Activated T-cell treated with anti-CD3 and anti-CD28 coated beads for 1 hour (primary cell): ENCODE measurements around the gene AMN1.
A peak's percentile ranks its signal among the peaks of the same experiment; 100 is the strongest.
"Not testable (repeated sequence)": the region's sequence is repeated elsewhere in the genome, so short reads cannot be mapped to it uniquely, and the experiment has no call there.

Source experiments
- DNase-seq: peaks from one replicate; pipeline ENCODE4 v3.0.0-alpha.2; 2020; ENCODE audit warnings: low read depth

Gene AMN1

GRCh38 chr12:31733549-31734432, 5.0 kb upstream of the AMN1 start:
- DNase-seq, result not testable (repeated sequence)

GRCh38 chr12:31732926-31733548, 4.2 kb upstream of the AMN1 start:
- no peak for DNase-seq

DNA sequence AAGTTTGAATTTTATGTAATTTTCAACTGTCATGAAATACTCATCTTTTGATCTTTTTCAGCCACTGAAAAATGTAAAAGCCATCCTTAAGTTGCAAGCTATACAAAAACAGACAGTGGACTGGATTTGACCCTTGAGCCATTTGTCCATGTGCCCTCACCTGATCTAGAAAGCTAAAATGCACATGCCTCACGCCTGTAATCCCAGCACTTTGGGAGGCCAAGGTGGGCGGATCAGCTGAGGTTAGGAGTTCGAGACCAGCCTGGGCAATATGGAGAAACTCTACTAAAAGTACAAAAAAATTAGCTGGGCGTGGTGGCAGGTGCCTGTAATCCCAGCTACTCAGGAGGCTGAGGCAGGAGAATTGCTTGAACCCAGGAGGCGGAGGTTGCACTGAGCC, 2.4 kb upstream of the AMN1 start:
- not testable (repeated sequence) for DNase-seq

- no peak for DNase-seq
Measured at GRCh38 chr12:31729705-31730104, 884 bp upstream of the AMN1 start.

DNA sequence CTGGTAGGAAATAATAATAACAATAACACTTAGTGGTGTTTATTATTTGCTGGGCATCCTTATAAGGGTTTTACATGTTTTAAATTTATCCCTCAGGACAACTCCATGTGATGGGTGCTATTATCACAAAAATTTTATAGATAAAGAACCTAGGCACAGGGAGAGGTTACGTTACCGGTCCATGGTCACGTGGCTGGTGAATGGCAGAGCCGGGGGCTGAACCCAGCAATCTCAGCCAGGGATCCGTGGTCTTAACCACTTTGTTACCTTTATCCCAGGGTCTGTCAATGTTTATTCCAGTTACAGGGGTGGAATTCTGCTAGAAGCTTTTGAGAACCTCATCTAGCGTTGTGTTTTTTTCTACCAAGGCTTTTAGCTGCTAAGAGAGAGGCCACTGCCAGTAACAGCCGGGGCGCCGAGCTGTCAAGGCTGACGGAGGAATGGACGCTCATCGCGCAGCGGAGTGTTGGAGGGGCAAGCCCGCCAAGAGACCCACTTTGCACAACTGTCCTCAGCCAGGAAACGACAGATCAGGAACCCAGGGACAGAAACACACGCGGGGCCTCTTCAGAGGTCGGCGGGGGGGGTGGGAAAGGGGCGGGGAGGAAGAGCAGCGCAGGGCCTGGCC, 418 bp downstream of the AMN1 start:
- peak; percentile 16 for DNase-seq

DNA sequence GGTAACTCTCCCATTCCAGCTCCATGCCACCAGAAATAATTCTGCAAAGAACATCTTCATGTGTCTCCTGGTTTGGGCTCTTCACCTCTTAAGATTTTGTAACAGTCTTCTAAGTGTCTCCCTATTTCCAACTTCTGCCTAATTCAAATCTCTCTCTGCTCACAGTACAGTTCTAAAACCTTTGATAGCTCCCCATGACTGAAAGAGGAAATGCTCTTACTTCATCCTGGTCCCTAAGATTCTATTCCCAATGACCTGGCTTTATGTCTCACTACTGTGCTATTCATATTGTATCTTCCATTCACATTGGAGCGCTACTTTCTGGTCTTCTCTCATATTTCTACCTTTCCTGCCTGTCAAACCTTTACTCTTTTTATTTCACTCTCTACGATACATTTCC, 1.6 kb downstream of the AMN1 start:
- no peak for DNase-seq

GRCh38 chr12:31726575-31726974, 2.2 kb downstream of the AMN1 start:
- no peak for DNase-seq

DNA sequence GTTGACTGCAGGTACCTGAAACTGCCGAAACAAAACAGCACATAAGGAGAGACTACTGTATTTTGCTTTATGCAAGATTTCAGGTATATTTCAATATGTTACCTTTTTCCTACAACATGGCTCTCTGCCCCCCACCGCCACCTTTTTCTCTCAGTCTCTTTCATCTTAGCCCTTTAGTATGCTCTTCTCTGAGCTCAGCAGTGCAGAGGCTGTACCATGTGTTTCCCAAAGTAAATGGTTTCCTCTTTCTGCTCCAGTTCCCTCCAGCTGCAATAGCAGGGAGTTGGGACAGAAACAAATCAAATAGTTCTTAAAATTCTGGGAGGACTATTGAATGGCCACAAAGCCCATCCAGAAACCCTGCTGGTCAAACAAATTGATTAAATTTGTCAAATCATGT, 4.3 kb downstream of the AMN1 start:
- no peak for DNase-seq

- DNase-seq, result no peak
Measured at GRCh38 chr12:31722580-31722979, 6.2 kb downstream of the AMN1 start.

GRCh38 chr12:31718542-31719198, 10.2 kb downstream of the AMN1 start:
- DNase-seq, result not testable (repeated sequence)

- not testable (repeated sequence) for DNase-seq
Measured at GRCh38 chr12:31716998-31717397, 11.8 kb downstream of the AMN1 start.

DNA sequence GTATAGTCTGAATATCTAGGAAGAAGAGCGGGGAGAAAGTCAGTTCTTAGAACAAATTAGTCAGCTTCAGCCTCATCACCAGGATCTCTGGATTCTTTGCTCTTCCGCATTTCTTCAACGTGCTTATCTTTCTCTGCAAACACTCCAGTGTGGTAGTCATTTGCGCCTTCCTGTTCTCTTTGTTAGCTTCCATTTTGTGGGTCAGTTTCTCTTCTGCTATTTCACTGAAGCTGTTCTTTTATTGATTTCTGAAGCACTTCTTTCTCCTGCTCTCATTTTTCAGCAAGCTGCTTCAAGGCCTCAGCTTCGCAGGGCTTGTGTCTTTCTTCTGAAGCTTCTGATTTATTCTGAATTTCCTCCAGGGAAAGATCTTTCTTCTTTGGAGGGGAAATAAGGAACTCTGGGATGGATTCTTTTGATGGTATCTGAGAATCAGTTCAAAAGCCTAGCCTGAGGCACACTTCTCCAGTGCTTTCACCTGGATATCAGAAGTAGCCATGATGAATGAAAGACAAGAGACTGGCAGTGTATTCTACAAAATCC, 13.5 kb downstream of the AMN1 start:
- no peak for DNase-seq

DNA sequence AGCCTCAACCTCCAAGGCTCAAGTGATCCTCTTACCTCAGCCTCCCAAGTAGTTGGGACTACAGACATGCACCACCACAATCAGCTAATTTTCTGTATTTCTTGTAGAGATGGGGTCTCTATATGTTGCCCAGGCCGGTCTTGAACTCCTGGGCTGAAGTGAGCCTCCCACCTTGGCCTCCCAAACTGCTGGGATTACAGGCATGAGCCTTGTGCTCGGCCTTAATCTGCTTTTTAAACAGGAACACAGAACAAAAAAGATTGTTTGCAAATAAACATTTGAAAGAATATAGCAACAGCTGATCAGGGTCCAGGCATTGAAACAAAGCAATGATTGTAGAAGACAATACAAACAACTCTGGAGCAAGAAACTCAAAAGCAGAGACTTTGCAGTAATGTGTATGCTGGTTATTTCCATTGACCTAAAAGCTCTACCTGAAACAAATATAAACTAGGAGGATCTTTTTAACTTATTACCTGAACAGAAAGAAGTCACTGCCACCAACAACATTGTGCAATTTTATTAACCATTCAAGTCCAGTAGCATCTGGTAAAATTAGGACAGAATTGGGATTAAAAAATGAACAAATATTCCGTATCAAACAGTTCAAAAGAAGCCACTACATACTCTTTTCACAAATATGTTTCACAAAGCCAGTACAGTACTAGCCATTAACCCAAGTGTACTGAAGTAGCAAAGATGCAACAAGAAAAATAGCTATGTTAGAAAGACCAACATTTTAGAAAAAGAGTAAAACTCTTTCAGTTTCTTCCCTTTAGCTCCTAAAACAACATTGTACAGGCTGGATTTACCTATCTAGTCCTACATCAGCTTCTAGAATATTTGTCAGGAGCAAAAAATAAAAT, 14.2 kb downstream of the AMN1 start:
- DNase-seq, result no peak

DNA sequence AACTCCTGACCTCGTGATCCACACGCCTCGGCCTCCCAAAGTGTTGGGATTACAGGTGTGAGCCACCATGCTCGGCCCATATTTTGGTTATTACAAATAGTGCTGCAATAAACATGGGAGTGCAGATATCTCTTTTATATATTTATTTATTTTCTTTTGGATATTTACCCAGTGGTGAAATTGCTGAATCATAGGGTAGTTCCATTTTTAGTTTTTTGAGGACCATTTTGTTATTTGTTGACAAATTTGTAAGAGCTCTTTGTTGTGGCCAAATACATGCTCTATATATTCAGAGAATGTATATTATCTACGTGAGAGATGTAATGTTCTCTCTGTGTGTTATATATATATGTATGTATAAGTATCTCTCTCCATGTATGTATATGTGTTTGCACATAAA, 15.9 kb downstream of the AMN1 start:
- no peak for DNase-seq

DNA sequence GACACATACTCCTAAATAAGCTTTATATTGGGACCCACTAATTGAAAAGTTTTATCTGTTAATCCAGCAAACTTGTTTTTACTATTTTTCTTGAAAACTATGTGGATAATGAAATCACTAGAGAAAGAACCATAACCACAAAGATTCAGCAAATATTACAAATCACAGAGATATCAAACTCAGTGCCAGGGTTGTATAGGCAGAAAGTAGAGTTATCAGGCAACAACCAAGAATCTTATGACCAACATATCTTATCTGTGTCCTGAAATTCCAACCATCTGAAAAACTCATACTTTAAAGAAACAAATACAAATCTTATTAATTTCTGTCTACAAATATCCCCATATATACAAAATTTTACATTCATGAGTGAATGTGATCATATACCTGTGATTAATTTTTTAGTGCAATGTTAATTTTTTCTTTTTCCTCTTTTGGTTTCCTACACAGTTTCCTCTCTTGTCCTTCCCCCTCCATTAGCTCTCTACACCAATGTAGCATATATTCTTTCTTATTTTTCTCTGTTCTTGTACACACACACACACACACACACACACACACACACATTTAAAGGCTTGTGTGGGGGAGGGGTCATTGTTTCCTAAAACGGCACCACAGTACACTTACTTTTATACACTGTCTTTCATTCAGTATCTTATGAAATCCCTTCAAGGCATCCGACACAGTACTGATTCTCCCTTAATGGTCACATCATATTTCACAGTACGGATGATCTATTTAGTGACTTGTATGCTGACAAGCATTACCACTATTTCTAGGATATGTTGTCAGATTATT, 18.6 kb downstream of the AMN1 start:
- no peak for DNase-seq

GRCh38 chr12:31708118-31708517, 20.7 kb downstream of the AMN1 start:
- not testable (repeated sequence) for DNase-seq

- DNase-seq, result no peak
Measured at GRCh38 chr12:31705621-31706020, 23.2 kb downstream of the AMN1 start.

DNA sequence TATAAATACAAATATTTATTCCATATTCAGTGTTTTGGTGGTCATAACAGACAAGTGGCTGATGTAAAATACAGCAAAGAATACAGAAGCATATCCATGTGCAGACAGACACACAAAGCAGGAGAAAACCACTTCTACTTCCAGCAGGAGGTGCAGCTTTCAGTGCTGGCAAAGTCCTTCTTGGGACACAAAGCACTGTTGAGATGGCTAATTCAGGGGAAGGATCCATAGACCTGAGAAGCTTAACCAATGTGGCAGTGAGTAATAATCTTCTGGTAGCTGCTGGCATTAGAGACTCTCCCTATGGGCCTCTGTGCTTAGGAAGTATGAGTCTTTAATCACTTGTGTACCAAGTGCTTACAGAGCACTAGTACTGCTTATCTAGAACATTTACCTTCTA, 26.8 kb downstream of the AMN1 start:
- no peak for DNase-seq

GRCh38 chr12:31689921-31690320, 38.9 kb downstream of the AMN1 start:
- not testable (repeated sequence) for DNase-seq

GRCh38 chr12:31687101-31687527, 41.7 kb downstream of the AMN1 start:
- no peak for DNase-seq
